Renal pelvis (tissue), 4 donors: Measurements from ENCODE around the gene DTWD2. TPM values are rescaled to one million over a fixed set of nuclear protein-coding genes. Genes with fewer than 3 reads are reported as not detected.
"Not testable (repeated sequence)": the region's sequence is repeated elsewhere in the genome, so short reads cannot be mapped to it uniquely, and the experiment has no call there.

Experiments used
- DNase-seq: peaks from one replicate; pipeline ENCODE4 v3.0.0-alpha.2; 2013
- polyA plus RNA-seq, 3 donors: library from polyadenylated mRNA; unstranded; fragments of 120-200 nt; gene quantifications; one replicate each; pipeline ENCODE4 v1.2.1, GENCODE V29; 2013; ENCODE audit not compliant: insufficient read length in 3 of 3

The DTWD2 gene
- polyA plus RNA-seq, 3 donors, result 10.8 to 15.4 (median 13.5) TPM

DNA sequence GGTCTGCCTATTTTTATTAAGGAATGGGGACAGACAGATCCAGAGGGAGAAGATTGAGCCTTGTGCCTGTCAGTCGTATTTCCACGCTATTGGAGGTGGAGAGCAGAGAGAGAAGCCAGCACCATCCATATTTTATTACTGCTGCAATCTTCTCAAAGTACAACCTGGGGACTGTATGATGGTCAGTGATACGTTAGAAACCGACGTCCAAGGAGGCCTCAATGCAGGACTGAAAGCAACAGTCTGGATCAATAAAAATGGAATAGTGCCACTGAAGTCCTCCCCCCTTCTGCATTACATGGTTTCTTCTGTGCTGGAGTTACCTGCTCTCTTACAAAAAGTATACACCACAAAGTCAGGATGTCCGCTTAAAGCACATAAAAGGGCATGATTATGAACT lies 21.9 kb upstream of the DTWD2 start:
- DNase-seq, result no peak

DNA sequence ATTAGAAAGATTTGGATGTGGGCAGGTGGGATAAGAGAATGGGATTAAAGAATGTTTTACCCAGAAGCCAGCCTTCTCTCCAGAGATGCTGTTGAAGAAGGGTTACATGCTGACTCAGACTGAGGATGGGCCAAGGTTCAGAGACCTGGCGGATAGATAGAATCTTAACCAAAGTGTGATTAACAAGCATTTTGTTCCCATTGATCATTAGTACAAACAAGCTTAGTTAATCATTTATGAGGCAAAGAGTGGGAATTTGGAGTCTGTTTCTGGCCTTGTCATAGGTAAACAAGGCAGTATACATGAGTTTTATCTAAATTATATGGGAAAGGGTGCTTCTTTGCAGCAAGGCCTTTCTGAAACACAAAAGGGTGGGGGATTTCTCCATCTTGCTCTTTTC lies 20.8 kb upstream of the DTWD2 start:
- no peak for DNase-seq

GRCh38 chr5:118999696-119000095 lies 11.3 kb upstream of the DTWD2 start:
- no peak for DNase-seq

DNA sequence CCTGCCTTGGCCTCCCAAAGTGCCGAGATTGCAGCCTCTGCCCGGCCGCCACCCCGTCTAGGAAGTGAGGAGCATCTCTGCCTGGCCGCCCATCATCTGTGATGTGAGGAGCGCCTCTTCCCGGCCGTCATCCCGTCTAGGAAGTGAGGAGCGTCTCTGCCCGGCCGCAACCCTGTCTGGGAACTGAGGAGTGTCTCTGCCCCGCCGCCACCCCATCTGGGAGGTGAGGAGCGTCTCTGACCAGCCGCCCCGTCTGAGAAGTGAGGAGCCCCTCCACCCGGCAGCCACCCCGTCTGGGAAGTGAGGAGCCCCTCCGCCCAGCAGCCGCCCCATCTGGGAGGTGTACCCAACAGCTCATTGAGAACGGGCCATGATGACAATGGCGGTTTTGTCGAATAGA lies 10.5 kb upstream of the DTWD2 start:
- not testable (repeated sequence) for DNase-seq

DNA sequence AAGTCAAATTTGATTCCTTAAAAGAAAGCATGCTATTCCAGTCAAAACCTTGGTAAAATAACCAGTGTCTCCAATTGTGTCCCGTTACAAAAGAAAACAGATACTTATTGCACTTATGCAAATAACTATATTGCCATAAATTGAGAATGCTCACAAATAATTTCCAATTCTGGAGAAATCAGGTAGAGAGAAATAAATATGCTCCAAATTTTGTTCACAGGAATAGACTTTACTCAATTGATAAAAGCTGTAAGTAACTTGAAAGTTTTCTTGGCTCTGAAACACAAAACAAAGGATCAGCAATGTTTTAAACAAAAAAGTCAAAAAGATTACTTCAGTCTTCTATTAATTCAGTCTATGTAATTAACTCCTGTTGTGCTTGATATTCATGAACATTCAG lies 7.8 kb upstream of the DTWD2 start:
- no peak for DNase-seq

- no peak for DNase-seq
Measured at GRCh38 chr5:118994595-118994994, 6.2 kb upstream of the DTWD2 start.

GRCh38 chr5:118993118-118993517 lies 4.8 kb upstream of the DTWD2 start:
- DNase-seq, result not testable (repeated sequence)

DNA sequence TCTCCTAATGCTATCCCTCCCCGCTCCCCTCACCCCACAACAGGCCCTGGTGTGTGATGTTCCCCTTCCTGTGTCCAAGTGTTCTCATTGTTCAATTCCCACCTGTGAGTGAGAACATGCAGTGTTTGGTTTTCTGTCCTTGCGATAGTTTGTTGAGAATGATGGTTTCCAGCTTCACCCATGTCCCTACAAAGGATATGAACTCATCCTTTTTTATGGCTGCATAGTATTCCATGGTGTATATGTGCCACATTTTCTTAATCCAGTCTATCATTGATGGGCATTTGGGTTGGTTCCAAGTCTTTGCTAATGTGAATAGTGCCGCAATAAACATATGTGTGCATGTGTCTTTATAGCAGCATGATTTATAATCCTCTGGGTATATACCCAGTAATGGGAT lies 3.7 kb upstream of the DTWD2 start:
- DNase-seq, result not testable (repeated sequence)

DNA sequence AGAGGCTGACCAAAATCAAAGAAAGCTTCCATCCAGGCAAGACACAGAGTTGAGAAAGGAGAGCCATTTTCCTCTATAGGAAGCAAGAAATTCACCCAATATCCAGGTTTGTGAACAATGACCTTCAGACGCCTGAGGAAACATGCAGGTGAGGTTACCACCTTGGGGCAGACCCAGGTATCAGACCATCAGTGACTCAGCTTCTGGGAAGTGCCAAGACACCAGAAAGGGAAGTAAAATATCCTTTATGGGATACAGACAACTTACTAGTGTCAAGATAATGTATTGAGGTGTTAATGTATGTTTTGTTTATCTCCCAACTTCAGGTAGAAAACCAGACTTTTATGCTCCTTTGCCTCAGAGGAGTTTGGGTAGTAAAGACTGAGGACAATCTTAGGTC lies 2.2 kb upstream of the DTWD2 start:
- no peak for DNase-seq

- DNase-seq, result no peak
Measured at GRCh38 chr5:118989816-118990215, 1.5 kb upstream of the DTWD2 start.

DNA sequence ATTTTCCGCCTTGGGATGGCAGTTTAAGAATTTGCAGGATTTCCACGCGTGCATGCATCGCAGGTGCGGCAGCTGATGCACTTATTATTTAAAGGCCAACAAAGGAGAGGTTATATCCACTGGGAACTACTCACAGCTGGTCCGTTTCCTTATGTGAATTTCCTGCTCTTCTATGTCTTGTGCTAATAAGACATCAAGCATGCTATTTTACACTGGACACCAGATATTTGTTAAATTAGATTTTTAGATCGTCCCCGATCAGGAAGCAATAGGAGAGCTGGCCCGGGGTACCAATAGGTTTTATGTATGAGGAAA lies 476 bp upstream of the DTWD2 start:
- DNase-seq, result no peak

GRCh38 chr5:118984602-118985001 lies 3.7 kb downstream of the DTWD2 start:
- DNase-seq, result no peak

GRCh38 chr5:118981783-118982182 lies 6.6 kb downstream of the DTWD2 start:
- no peak for DNase-seq

GRCh38 chr5:118980438-118980837 lies 7.9 kb downstream of the DTWD2 start:
- DNase-seq, result no peak

DNA sequence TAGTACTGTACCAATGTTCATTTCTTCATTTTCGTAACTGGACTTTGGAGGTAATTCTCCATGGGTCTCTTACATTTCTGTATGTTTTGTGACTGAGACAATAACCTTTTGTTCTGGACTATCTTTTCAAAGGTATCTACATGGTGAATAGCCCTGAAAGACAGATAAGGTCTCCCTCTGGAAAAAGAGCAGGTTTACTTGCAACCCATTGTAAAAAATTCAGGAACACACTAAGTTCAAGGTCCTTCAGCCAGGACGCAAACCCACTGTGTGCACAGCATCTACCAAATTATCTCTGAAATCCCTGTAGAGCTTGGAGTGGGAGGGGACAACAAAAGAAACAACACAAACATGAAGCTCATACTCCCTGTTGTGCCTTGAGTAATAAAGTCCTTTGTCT lies 8.3 kb downstream of the DTWD2 start:
- no peak for DNase-seq

DNA sequence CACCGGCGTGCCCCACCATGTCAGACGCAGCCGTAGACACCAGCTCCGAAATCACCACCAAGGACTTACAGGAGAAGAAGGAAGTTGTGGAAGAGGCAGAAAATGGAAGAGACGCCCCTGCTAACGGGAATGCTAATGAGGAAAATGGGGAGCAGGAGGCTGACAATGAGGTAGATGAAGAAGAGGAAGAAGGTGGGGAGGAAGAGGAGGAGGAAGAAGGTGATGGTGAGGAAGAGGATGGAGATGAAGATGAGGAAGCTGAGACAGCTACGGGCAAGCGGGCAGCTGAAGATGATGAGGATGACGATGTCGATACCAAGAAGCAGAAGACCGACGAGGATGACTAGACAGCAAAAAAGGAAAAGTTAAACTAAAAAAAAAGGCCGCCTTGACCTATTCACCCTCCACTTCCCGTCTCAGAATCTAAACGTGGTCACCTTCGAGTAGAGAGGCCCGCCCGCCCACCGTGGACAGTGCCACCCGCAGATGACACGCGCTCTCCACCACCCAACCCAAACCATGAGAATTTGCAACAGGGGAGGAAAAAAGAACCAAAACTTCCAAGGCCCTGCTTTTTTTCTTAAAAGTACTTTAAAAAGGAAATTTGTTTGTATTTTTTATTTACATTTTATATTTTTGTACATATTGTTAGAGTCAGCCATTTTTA lies 14.4 kb downstream of the DTWD2 start:
- DNase-seq, result not testable (repeated sequence)

DNA sequence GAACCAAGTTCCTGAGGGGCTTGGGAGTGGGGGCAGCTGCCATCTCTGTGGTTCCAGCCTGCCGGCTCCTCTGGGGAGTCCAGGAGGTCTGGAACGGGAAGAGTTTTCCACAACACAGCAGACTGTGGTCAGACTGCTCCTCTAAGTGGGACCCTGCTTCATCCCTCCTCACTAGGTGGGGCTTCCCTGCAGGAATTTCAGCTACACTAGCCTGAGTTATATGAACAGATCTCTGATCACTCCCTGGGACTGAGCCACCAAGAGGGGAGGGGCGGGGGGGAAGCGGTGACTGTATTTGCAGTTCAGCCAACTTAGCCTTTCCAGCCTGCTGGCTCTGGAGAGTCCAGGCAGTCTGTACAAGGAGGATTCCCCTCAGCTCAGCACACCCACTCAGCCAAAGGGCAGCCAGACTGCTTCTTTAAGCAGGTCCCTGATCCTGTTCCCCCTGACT lies 19.4 kb downstream of the DTWD2 start:
- DNase-seq, result no peak

DNA sequence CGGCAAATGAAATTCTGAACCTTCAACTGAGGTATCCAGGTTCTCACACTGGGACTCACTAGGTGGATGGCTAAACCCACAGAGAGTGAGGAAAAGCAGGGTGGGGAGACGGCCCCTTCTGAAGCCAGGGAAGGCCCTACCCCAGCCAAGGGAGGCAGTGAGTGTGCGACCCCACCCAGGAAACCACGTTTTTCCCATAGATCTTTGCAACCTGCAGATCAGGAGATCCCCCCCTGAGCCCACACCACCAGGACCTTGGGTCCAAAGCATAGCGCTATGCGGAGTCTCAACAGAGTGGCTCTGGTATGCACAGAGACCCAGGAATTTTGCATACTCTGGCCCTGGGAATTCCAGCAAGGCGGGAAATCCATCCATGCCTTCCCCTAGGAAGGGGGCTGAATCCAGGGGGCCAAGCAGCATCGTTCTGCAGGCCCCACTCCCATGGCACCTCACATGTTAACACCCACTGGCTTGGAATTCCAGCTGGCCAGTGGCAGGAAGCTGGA lies 19.9 kb downstream of the DTWD2 start:
- no peak for DNase-seq

DNA sequence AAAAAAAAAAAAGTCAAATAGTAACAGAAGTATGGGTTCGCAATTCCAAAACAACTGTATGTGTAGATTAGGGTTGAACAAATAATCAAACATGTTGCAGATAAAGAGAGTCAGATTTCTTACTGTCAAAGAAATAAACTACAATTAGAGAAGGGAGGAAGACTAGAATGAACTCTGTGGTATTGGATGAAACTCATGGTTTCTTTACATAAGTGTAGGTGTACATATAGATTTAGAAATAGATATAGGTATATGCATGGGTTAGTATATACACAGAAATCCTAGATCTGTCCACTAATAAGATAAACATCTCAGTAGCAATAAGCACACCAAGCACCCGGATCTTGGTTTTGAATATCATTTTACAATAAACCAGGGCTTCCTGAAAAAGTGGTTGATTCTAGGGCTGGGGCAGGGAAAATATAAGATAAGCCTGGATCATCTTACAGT lies 21.3 kb downstream of the DTWD2 start:
- no peak for DNase-seq

DNA sequence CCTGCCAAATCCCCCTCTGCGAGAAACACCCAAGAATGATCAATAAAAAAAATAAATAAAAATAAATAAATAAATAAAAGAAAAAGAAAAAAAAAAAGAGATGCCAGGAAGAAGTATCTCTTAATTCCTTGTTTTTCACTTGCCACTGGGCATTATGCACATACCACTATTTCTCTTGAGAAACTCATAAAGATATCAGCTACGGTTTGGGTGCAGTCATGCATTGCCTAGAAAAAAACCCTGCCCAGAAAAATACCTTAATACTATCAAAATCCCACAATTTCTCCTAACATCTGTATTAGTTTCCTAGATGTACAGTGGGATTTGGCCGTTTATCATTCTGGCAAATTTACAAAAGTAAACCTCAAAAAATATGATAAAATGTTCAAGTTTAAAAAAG lies 22.5 kb downstream of the DTWD2 start:
- DNase-seq, result no peak

DNA sequence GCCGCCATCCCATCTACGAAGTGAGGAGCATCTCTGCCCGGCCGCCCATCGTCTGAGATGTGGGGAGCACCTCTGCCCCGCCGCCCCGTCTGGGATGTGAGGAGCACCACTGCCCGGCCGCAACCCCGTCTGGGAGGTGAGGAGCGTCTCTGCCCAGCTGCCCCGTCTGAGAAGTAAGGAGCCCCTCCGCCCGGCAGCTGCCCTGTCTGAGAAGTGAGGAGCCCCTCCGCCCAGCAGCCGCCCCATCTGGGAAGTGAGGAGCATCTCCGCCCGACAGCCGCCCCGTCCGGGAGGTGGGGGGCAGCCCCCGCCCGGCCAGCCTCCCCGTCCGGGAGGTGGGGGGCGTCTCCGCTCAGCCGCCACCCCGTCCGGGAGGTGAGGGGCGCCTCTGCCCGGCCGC lies 23.4 kb downstream of the DTWD2 start:
- DNase-seq, result not testable (repeated sequence)

GRCh38 chr5:118964388-118964787 lies 24.0 kb downstream of the DTWD2 start:
- not testable (repeated sequence) for DNase-seq

GRCh38 chr5:118963169-118963568 lies 25.2 kb downstream of the DTWD2 start:
- no peak for DNase-seq

- no peak for DNase-seq
Measured at GRCh38 chr5:118960557-118960956, 27.8 kb downstream of the DTWD2 start.
